Measurements from ENCODE around the gene PCF11.

Gene PCF11

GRCh38 chr11:83194281-83195142, 37.6 kb downstream of the PCF11 start:
- peak overlapping the region; percentile 66 to 94 (median 89) for H3K27ac Mint-ChIP-seq
- H3K36me3 Mint-ChIP-seq (ENCODE audit: low read depth), result peaks cover 16% of the 10 kb centered on the region
- peak overlapping the region; percentile 92 to 98 (median 97) for H3K4me3 Mint-ChIP-seq
- no peak for TF ChIP-seq CTCF (IDR thresholded peaks at IDR 0.05; ENCODE audit: unreplicated experiment in 3 of 3)
- H3K9me3 Mint-ChIP-seq, result no peaks in the 10 kb centered on the region
- no peaks in the 10 kb centered on the region for H3K27me3 Mint-ChIP-seq (ENCODE audit: low read depth)
- peaks cover 47% of the 10 kb centered on the region for H3K4me1 Mint-ChIP-seq

- peak overlapping the region; percentile 66 to 94 (median 89) for H3K27ac Mint-ChIP-seq
- peak overlapping the region; percentile 92 to 98 (median 97) for H3K4me3 Mint-ChIP-seq
- H3K9me3 Mint-ChIP-seq, result no peaks in the 10 kb centered on the region
- TF ChIP-seq CTCF (IDR thresholded peaks at IDR 0.05; ENCODE audit: unreplicated experiment in 3 of 3), result no peak
- H3K36me3 Mint-ChIP-seq (ENCODE audit: low read depth), result peaks cover 13% of the 10 kb centered on the region
- H3K4me1 Mint-ChIP-seq, result peaks cover 47% of the 10 kb centered on the region
- no peaks in the 10 kb centered on the region for H3K27me3 Mint-ChIP-seq (ENCODE audit: low read depth)
Observed at GRCh38 chr11:83195143-83195466, 38.2 kb downstream of the PCF11 start.

GRCh38 chr11:83195649-83196048, 38.7 kb downstream of the PCF11 start:
- H3K4me1 Mint-ChIP-seq, result peaks cover 47% of the 10 kb centered on the region

GRCh38 chr11:83200035-83200434, 43.1 kb downstream of the PCF11 start:
- no peaks in the 10 kb centered on the region for H3K9me3 Mint-ChIP-seq
- H3K36me3 Mint-ChIP-seq (ENCODE audit: low read depth), result peaks cover 22% of the 10 kb centered on the region
- no peak overlapping the region for H3K27ac Mint-ChIP-seq
- no peaks in the 10 kb centered on the region for H3K27me3 Mint-ChIP-seq (ENCODE audit: low read depth)
- TF ChIP-seq CTCF (IDR thresholded peaks at IDR 0.05; ENCODE audit: unreplicated experiment in 3 of 3), result no peak
- no peak overlapping the region for H3K4me3 Mint-ChIP-seq
- peaks cover 22% of the 10 kb centered on the region for H3K4me1 Mint-ChIP-seq

More at GRCh38 chr11:83195649-83196048, 38.7 kb downstream of the PCF11 start:
- Mint-ChIP-seq H3K4me3 (peak overlapping the region; percentile 92 to 98 (median 97)), H3K9me3 (no peaks in the 10 kb centered on the region), H3K36me3 (ENCODE audit: low read depth) (peaks cover 12% of the 10 kb centered on the region), H3K27me3 (ENCODE audit: low read depth) (no peaks in the 10 kb centered on the region), H3K27ac (no peak overlapping the region)
- TF ChIP-seq CTCF (IDR thresholded peaks at IDR 0.05; ENCODE audit: unreplicated experiment in 3 of 3), result no peak

GRCh38 chr11:83205608-83206185, 48.8 kb downstream of the PCF11 start:
- no peaks in the 10 kb centered on the region for H3K4me1 Mint-ChIP-seq
- H3K4me3 Mint-ChIP-seq, result no peak overlapping the region
- H3K27me3 Mint-ChIP-seq (ENCODE audit: low read depth), result no peaks in the 10 kb centered on the region
- H3K9me3 Mint-ChIP-seq, result no peaks in the 10 kb centered on the region
- H3K27ac Mint-ChIP-seq, result no peak overlapping the region
- no peak for TF ChIP-seq CTCF (IDR thresholded peaks at IDR 0.05; ENCODE audit: unreplicated experiment in 3 of 3)
- peaks cover 34% of the 10 kb centered on the region for H3K36me3 Mint-ChIP-seq (ENCODE audit: low read depth)

Data from nephron (organoid).